Measurements from ENCODE around the gene PACSIN1. TPM values are rescaled to one million over a fixed set of nuclear protein-coding genes. Genes with fewer than 3 reads are reported as not detected.

Gene PACSIN1
- total and polyA plus RNA-seq, 2 of the 4 experiments (the other 2 are of a cell fraction), result 0.02 TPM; not detected in 1

GRCh38 chr6:34524499-34524898, 58.6 kb downstream of the PACSIN1 start:
- H4K20me1 ChIP-seq (ENCODE audit: insufficient read depth, low read length), result no peaks in the 10 kb centered on the region
- no peak overlapping the region for H4K8ac ChIP-seq (ENCODE audit: low read depth in 2 of 2, low read length in 2 of 2)
- BruUV-seq (replicated peaks), result no TSS peak
- no peak overlapping the region for H4K5ac ChIP-seq (ENCODE audit: low read depth, low read length)
- ChIA-PET CTCF (no interaction called here), POLR2A (ENCODE audit: unreplicated experiment) (no interaction called here)
- no peak overlapping the region for H4K91ac ChIP-seq (ENCODE audit: insufficient read depth, low read depth, low read length)
- H3K79me1 ChIP-seq (ENCODE audit: low read depth in 1 of 2, low read length in 2 of 2), result no peaks in the 10 kb centered on the region
- no peak overlapping the region for H3K4ac ChIP-seq (ENCODE audit: low read depth, low read length)
- no peak overlapping the region for H3K14ac ChIP-seq (replicated peaks; ENCODE audit: low read depth, low read length)
- H2BK15ac ChIP-seq (ENCODE audit: low read depth, low read length), result no peak overlapping the region
- H3K27me3 ChIP-seq (ENCODE audit: control insufficient read depth, insufficient read depth, low read length), result peaks cover 11% of the 10 kb centered on the region
- no peaks in the 10 kb centered on the region for H3K9me3 ChIP-seq (ENCODE audit: control insufficient read depth, insufficient read depth, low read length)
- DNase-seq (no peak), ATAC-seq (ENCODE audit: low read depth) (no peak)
- H2AFZ ChIP-seq (replicated peaks; ENCODE audit: low read length, poor library complexity), result no peak overlapping the region
- in situ Hi-C loops (cut with MboI; ENCODE audit: low sequenced_read_pairs) (no loop called here), dilution Hi-C loops (cut with HindIII; ENCODE audit: low sequenced_read_pairs, unreplicated experiment) (no loop called here), intact Hi-C loops (cut with micrococcal nuclease) (no loop called here)
- H3K9ac ChIP-seq (ENCODE audit: low read depth, low read length), result no peak overlapping the region
- H3K36me3 ChIP-seq (ENCODE audit: control insufficient read depth, insufficient read depth, low read length), result no peaks in the 10 kb centered on the region
- TF ChIP-seq NFE2L2 (IDR thresholded peaks at IDR 0.05; ENCODE audit: low read depth, low read length), result no peak
- H3K18ac ChIP-seq (ENCODE audit: low read depth, low read length), result no peak overlapping the region
- no peak overlapping the region for H3K27ac ChIP-seq (ENCODE audit: insufficient read depth, low read length)
- no peak overlapping the region for H2BK120ac ChIP-seq (ENCODE audit: low read depth, low read length)
- H3K56ac ChIP-seq (ENCODE audit: extremely low read depth, insufficient read depth, low read length), result no peak overlapping the region
- WGBS, 2 experiments (ENCODE audit: extremely low coverage in 2 of 2, insufficient read length in 1 of 2), result no CpG with 5 or more reads among the region's 5 CpGs
- H3K4me3 ChIP-seq (ENCODE audit: insufficient read depth, low read depth, low read length), result no peak overlapping the region
- no peak overlapping the region for H3K4me2 ChIP-seq (ENCODE audit: low read depth, low read length)
- H3K9me1 ChIP-seq (ENCODE audit: insufficient read depth, low read length), result peaks cover 3% of the 10 kb centered on the region; the same call in 1 of the 2 replicates
- no peak overlapping the region for H2BK20ac ChIP-seq (ENCODE audit: low read depth, low read length)
- no peak overlapping the region for H2AK5ac ChIP-seq (ENCODE audit: low read depth, low read length)
- H3K4me1 ChIP-seq (ENCODE audit: control insufficient read depth, insufficient read depth, low read length), result peaks cover 4% of the 10 kb centered on the region
- H2AK9ac ChIP-seq (replicated peaks; ENCODE audit: low read depth, low read length, poor library complexity), result no peak overlapping the region
- no peak overlapping the region for H3K23ac ChIP-seq (ENCODE audit: low read depth, low read length)
- H2BK5ac ChIP-seq (ENCODE audit: low read depth, low read length, poor library complexity, severe bottlenecking), result no peak overlapping the region
